Superior temporal gyrus (tissue), 1 donor: ENCODE measurements around the gene CRYBG2.
"Not testable (repeated sequence)": the region's sequence is repeated elsewhere in the genome, so short reads cannot be mapped to it uniquely, and the experiment has no call there.

Source experiments
- DNase-seq: peaks from one replicate; pipeline ENCODE4 v3.0.0-alpha.2; 2016; ENCODE audit errors: extremely low spot score

CRYBG2 gene

DNA sequence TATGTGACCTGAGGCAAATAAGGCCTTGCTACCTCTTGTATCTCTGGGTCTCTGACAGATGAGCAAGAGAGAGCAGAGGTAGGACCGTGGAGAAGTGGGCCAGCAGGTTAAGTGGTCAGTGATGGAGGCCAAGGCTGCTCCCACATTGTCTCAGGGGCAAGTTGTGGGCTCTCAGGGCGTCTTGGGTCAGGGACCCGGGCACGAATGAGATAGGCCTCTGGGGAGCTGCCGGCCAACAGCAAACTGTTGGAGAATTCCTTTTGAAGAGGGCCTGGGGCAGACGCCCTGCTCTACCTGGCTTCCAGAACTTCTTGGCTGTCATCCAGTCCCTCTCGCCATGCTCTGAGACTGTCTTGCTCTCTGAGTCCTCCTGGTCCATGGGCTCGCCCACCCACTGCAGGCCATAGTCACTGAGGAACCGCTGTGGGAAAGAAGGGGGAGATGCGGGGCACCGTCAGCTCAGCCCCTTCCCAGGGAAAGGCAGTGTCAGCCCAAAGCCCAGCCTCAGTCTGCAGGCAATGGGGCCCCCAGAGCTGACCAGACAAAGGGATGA lies 59.9 kb downstream of the CRYBG2 start:
- DNase-seq, result no peak

GRCh38 chr1:26292735-26293134 lies 61.2 kb downstream of the CRYBG2 start:
- DNase-seq, result not testable (repeated sequence)

- DNase-seq, result no peak
These were observed 62.0 kb downstream of the CRYBG2 start for GRCh38 chr1:26291939-26292338.

DNA sequence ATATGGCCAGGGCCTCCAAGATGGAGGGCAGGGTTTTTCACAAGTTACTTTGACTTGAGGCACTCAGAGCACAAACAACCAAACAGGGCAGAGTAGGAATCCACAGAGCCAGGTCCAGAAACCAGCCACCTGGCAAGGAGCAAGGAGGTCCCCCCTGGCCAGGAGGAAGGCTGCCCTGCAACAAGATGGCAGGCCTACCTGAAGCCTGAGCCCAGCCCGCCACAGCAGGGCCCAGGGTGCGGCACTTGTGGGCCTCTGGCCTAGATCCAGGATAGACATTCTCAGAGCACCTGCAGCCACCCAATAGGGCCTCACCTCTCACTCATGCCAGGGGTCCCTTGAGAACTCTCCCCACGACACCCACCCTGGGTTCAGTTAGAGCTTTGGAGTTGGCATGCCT lies 62.5 kb downstream of the CRYBG2 start:
- DNase-seq, result no peak

GRCh38 chr1:26290882-26291261 lies 63.1 kb downstream of the CRYBG2 start:
- no peak for DNase-seq

DNA sequence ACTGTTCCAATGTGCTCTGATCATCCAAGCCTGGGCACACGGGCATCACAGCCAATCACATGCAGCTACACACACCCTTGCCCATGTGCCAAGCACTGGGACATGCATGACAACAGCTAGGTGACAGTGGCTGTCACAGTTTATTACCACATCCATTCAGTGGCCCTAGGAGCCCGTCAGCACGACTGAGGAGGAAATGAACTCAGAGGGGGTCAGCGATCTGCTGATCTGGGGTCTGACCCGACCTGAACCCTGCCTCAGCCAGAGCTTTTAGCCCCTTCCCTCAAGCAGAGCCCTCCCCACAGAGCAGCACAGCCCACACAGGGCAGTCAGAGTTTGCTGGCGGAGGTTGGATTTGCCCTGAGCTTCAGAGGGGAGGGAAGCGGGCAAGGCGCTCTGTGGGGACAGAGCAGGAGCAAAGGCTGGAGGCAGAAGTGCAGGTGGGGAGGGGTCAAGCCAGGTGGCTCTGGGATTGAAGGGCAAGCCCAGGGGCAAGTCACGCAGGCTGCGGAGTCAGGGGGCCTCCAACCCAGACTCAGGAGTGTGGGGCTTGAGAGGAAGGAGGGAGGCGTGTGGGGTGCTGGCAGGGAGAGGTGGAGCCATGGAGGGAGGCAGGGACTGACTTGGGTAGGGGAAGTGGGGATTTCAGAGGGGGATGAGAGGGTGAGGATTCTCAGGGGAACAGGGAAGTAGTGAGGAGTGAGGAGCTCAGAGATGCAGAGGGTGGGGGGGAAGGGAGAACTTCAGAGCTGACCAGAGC lies 63.6 kb downstream of the CRYBG2 start:
- DNase-seq, result no peak

DNA sequence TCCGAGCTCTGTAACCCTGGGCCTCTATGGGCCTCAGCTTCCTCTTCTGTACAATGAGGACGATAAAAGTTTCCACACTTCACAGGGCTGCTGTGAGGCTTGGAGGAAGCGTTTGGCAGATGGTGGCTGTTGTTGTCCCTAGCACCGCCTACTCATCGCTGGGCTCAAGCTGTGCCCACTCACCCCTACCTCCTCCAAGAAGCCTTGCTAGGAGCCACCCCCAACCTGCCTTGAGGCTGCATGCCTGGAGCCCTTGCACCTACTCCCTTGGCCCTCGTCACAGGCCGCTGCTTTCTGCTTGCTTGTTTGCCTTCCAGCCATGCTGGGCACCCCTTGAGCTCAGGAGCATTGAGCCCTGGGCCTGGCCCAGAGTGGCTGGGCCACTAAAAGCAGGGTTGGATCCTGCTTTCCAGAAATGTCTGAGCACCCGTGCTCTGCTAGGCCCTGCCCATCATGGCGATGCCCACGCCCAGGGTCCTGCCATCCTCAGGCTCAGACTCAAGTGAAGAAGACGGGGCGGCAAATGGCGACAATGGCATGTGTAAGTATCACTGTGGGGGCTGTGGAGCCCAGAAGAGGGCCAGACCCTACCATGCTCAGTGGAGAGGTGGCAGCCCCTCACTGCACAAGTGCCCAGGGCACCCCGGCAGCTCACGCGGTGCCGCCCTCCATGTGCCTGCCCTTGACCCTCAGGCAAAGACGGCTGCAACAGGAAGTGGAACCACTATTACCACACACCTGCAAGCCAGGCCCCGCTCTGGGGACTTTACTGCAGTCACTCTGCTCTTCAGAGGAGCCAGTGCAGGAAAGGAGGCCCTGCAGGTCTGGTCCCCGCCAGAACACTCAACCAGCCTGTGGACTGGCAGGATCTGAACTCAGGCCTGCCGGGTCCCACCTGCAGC lies 64.5 kb downstream of the CRYBG2 start:
- peak; percentile 44 for DNase-seq

DNA sequence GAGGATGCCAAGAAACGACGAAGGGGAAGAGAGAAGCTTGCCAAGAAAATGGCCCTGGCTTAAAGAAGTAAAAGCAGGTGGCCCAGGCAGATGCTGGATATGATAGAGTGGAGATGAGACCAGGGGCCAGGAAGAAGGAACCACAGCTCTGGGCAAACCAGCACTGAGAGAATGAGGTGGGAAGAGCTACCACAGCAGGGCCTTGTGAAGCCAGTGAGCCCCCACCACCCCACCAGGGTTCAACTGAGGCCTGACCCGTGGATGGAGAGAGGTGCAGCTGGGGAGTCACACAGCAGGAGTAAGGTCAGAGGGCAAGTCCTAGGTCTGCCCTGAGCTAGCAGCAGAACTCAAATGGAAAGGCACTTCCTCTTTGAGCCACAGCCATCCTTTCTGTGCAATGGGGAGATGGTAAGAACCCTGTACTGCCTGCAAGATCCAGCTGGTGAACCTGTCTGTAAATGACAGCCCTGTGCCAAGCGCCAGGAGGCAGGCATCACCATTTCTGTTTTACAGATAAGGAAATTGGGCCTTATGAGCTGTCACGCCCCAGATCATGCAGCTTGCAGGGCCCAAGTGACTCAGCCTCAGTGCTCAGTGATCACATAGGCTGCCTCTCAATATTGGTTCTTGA lies 65.5 kb downstream of the CRYBG2 start:
- peak; percentile 18 for DNase-seq

GRCh38 chr1:26287811-26288210 lies 66.1 kb downstream of the CRYBG2 start:
- no peak for DNase-seq

GRCh38 chr1:26287033-26287711 lies 66.8 kb downstream of the CRYBG2 start:
- no peak for DNase-seq

GRCh38 chr1:26286064-26286416 lies 67.9 kb downstream of the CRYBG2 start:
- DNase-seq, result no peak

GRCh38 chr1:26285366-26286063 lies 68.4 kb downstream of the CRYBG2 start:
- DNase-seq, result no peak

GRCh38 chr1:26284597-26285347 lies 69.2 kb downstream of the CRYBG2 start:
- DNase-seq, result peak; percentile 38

DNA sequence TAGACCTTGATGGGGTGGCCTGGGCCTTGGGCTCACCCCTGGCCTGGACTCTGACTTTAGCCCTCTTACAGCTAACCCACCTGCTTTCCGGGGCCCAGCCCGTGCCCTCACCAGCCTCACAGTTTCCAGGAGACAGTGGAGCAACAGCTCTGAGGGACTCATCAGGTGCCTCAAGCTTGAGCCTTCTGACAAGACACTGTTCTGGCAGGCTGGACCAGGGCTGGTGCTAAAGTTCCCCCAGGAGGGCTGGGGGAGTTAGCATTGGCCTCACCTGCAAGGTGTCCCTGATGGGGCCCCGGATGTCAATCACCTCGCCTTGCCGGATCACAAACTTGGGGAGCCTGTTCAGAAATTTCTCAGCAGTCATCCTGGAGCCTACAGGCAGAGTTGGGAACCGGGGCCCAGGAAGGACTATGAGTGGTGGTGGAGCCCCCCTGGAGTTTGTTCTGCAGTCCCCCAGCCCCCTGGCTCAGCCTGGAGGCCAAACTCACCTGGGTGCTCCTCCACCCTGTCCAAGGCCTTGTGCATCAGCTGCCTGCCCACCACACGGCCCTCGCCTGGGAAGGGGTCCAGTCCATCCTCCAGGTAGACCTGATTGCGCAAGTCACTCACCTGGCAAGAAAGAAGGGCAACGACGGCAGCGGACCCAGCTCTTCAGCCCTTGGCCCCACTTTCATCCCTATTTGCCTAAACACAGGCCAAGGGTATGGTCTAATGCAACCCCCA lies 69.9 kb downstream of the CRYBG2 start:
- no peak for DNase-seq

- DNase-seq, result no peak
These were observed 70.6 kb downstream of the CRYBG2 start for GRCh38 chr1:26283279-26283853.

GRCh38 chr1:26282401-26282918 lies 71.5 kb downstream of the CRYBG2 start:
- DNase-seq, result no peak

DNA sequence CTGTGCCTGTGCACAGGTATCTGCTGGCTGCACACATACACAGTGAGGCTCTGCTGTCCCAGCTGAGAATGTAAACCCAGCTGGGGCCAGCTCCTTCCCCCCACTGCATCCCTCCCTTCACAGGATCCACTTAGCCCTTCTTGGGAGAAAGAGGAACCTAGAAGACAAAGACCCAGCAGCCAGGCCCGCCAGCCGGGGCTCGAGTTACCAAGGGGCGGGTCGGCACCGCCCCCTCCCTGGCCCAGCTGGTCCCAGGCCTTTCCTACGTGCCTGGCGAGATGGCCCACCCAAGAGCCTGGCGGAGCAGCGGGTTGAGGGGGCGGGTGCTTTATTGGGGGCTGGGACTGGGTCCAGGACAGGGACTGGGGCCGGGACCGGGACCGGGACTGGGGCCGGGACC lies 72.0 kb downstream of the CRYBG2 start:
- DNase-seq, result no peak

DNA sequence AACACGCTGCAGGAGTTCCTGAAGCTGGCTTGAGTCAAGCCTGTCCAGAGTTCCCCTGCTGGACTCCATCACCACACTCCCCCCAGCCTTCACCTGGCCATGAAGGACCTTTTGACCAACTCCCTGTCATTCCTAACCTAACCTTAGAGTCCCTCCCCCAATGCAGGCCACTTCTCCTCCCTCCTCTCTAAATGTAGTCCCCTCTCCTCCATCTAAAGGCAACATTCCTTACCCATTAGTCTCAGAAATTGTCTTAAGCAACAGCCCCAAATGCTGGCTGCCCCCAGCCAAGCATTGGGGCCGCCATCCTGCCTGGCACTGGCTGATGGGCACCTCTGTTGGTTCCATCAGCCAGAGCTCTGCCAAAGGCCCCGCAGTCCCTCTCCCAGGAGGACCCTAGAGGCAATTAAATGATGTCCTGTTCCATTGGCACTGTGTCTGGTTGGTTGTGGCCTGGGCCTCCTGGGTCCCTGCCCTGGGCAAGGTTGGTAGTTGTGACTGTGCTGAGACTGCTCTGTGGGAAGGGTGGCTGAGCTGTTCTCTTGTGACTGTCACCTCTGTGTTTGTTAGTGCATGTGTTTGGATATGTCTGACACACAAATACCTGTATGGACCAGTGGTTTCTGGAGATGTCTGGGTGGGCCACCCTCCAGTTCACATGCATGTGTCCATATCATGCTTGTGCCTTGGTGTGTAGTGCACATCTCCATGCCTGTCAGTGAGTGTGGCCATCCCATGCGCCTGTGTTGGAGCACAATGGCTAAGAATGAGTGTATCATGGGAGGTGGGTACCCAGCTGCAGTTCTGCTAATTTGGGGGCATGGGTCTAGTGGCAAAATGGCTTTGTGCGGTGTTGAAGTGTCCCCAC lies 72.6 kb downstream of the CRYBG2 start:
- no peak for DNase-seq
